GM12878 (cell line): Measurements from ENCODE around the gene STK39.

Source experiments
- ATF3 ChIP-seq: IDR thresholded peaks from 2 replicates; pipeline ENCODE4 v1.6.1; 2011; ENCODE audit warnings: low read depth, mild to moderate bottlenecking, low read length, moderate library complexity, borderline replicate concordance; ENCODE audit errors: extremely low read depth
- BACH1 ChIP-seq: fragments of 450-650 bp; IDR thresholded peaks from 2 replicates; pipeline ENCODE4 v1.6.1; 2017; ENCODE audit warnings: mild to moderate bottlenecking, borderline replicate concordance
- CTCF ChIP-seq, 3 experiments: IDR thresholded peaks in 2 of 3; conservative IDR thresholded peaks in 1 of 3; 2 replicates each; pipeline ENCODE4 v1.5.1; 2011; ENCODE audit warnings: low read depth in 3 of 3, low read length in 3 of 3, mild to moderate bottlenecking in 3 of 3, control low read depth in 2 of 3, moderate library complexity in 2 of 3, inconsistent platforms in 1 of 3, mixed read lengths in 1 of 3; ENCODE audit not compliant: control insufficient read depth in 2 of 3, insufficient read depth in 1 of 3; ENCODE audit errors: extremely low read depth in 1 of 3
- EP300 ChIP-seq, 2 experiments: fragments of 150-350 bp in 1 of 2; IDR thresholded peaks; 2 replicates each; pipeline ENCODE4 v1.6.1; 2011 to 2012; ENCODE audit warnings: low read depth in 2 of 2, low read length in 2 of 2, borderline replicate concordance in 1 of 2, improper control_type of control experiment in 1 of 2, inconsistent platforms in 1 of 2; ENCODE audit not compliant: control insufficient read depth in 1 of 2
- EZH2 ChIP-seq: IDR thresholded peaks from 2 replicates; pipeline ENCODE4 v1.6.1; 2012; ENCODE audit warnings: low read depth, mild to moderate bottlenecking, control low read depth, inconsistent platforms, low read length, borderline replicate concordance; ENCODE audit not compliant: control insufficient read depth
- POLR2A ChIP-seq: IDR thresholded peaks from 2 replicates; pipeline ENCODE4 v1.6.1; 2011; ENCODE audit warnings: low read depth, mild to moderate bottlenecking, low read length
- ZNF24 ChIP-seq: fragments of 450-650 bp; IDR thresholded peaks from 2 replicates; pipeline ENCODE4 v1.6.1; 2017; ENCODE audit warnings: antibody characterized with exemption, mild to moderate bottlenecking

GRCh38 chr2:168220965-168221819 lies 26.2 kb downstream of the STK39 start:
- no peak for TF ChIP-seq CTCF (IDR thresholded peaks at IDR 0.05 in 2 of 3, conservative IDR thresholded peaks at IDR 0.05 in 1 of 3; ENCODE audit: control insufficient read depth in 2 of 3, extremely low read depth in 1 of 3, insufficient read depth in 1 of 3, low read depth in 3 of 3, low read length in 3 of 3)
- TF ChIP-seq POLR2A: no peak
- TF ChIP-seq EZH2: no peak
- no peak for TF ChIP-seq ATF3
- TF ChIP-seq EP300 (IDR thresholded peaks at IDR 0.05; ENCODE audit: borderline replicate concordance in 1 of 2, control insufficient read depth in 1 of 2, low read depth in 2 of 2, low read length in 2 of 2): no peak
- TF ChIP-seq ZNF24: no peak
- TF ChIP-seq BACH1: no peak
